ENCODE results near the gene SLC2A4RG. TPM values are rescaled to one million over a fixed set of nuclear protein-coding genes. Genes with fewer than 3 reads are reported as not detected.

SLC2A4RG gene
- total and polyA plus RNA-seq, 10 donors: 27.5 to 107 (median 64.3) TPM

DNA sequence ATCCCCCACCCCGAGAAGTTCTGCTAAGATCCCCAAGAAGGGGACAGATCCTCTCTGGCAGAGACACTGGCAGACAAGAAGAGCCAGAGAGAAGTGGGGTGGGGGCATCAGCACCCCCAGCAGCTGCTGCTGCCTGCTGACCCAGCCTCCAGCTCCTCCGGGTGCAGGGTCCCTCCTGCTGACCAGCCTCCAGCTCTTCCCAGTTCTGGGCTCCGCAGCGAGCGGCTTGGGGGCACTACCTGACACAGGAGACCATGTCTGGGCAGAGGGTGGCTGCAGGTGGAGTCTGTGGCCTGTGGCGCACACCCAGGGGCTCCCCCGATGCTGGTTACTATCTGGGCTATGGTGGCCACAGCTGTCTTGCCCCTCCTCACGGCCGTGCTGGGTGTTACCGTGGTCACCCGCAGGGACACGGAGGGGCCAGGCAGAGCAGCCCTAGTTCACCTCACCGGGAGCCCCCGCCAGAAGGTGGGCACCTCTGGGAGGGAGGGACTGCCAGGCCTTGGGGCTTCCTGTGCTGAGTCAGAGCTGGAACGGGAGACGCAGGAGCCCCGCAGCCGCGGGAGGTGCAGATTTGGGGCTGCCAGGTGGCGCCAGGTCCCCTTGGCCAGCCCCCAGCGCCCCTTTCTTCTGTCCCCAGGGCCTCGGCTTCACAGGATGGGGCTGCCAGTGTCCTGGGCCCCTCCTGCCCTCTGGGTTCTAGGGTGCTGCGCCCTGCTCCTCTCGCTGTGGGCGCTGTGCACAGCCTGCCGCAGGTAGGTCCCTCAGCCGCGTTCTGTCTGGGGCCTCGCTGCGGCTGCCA lies 2.5 kb upstream of the SLC2A4RG start:
- peak overlapping the region in 7 of 8 donors; percentile 44 to 87 (median 84) for H3K27ac ChIP-seq
- TF ChIP-seq POLR2A (IDR thresholded peaks at IDR 0.05) (no peak), POLR2AphosphoS5 (IDR thresholded peaks at IDR 0.05) (peak in 2 of 3 donors; percentile 59 to 71)
- DNase-seq: peak; percentile 89
- peak overlapping the region; percentile 37 to 90 (median 54) for H3K4me3 ChIP-seq
- intact Hi-C loops (cut with DNase I; ENCODE audit: low total_unique reads): no loop called here
- WGBS, 5 donors: 16 to 26% (median 20%) methylated on average over 22 to 30 of the region's 30 CpGs
- H3K36me3 ChIP-seq: peaks cover 0 to 52% (median 37%) of the 10 kb centered on the region in 6 donors
- no peaks in the 10 kb centered on the region for H3K9me3 ChIP-seq
- peaks cover 45 to 68% (median 60%) of the 10 kb centered on the region in 6 donors for H3K4me1 ChIP-seq
- H3K27me3 ChIP-seq (replicated peaks in 1 of 7): peaks cover 0 to 19% (median 0%) of the 10 kb centered on the region in 7 donors

DNA sequence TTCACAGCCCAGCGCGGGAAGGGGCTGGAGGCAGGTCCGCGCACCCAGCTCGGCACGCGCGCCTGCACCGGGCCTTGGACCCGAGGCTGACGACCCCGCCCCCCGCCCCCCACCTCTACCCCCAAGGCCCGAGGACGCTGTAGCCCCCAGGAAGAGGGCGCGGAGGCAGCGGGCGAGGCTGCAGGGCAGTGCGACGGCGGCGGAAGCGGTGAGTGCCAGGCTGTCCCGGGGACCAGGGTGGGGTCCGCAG lies 2.0 kb upstream of the SLC2A4RG start:
- Histone ChIP-seq H3K4me1 (peaks cover 45 to 73% (median 64%) of the 10 kb centered on the region in 6 donors), H3K9me3 (no peaks in the 10 kb centered on the region), H3K27ac (peak overlapping the region in 7 of 8 donors; percentile 44 to 87 (median 84)), H3K4me3 (peak overlapping the region; percentile 37 to 90 (median 54)), H3K36me3 (peaks cover 0 to 57% (median 42%) of the 10 kb centered on the region in 6 donors), H3K27me3 (replicated peaks in 1 of 7) (peaks cover 0 to 19% (median 0%) of the 10 kb centered on the region in 7 donors)
- intact Hi-C loops (cut with DNase I; ENCODE audit: low total_unique reads): no loop called here
- WGBS, 5 donors: 0 to 17% (median 4%) methylated on average over 2 to 26 of the region's 26 CpGs; no CpG with 5 or more reads in 1 of the 5 donors
- DNase-seq: no peak
- TF ChIP-seq POLR2A (IDR thresholded peaks at IDR 0.05): no peak
- TF ChIP-seq POLR2AphosphoS5 (IDR thresholded peaks at IDR 0.05): peak in 1 of 3 donors; percentile 15
- TF ChIP-seq, protein P1, sequence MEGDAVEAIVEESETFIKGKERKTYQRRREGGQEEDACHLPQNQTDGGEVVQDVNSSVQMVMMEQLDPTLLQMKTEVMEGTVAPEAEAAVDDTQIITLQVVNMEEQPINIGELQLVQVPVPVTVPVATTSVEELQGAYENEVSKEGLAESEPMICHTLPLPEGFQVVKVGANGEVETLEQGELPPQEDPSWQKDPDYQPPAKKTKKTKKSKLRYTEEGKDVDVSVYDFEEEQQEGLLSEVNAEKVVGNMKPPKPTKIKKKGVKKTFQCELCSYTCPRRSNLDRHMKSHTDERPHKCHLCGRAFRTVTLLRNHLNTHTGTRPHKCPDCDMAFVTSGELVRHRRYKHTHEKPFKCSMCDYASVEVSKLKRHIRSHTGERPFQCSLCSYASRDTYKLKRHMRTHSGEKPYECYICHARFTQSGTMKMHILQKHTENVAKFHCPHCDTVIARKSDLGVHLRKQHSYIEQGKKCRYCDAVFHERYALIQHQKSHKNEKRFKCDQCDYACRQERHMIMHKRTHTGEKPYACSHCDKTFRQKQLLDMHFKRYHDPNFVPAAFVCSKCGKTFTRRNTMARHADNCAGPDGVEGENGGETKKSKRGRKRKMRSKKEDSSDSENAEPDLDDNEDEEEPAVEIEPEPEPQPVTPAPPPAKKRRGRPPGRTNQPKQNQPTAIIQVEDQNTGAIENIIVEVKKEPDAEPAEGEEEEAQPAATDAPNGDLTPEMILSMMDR (IDR thresholded peaks at IDR 0.05 in 8 of 11, conservative IDR thresholded peaks at IDR 0.05 in 3 of 11): no peak

DNA sequence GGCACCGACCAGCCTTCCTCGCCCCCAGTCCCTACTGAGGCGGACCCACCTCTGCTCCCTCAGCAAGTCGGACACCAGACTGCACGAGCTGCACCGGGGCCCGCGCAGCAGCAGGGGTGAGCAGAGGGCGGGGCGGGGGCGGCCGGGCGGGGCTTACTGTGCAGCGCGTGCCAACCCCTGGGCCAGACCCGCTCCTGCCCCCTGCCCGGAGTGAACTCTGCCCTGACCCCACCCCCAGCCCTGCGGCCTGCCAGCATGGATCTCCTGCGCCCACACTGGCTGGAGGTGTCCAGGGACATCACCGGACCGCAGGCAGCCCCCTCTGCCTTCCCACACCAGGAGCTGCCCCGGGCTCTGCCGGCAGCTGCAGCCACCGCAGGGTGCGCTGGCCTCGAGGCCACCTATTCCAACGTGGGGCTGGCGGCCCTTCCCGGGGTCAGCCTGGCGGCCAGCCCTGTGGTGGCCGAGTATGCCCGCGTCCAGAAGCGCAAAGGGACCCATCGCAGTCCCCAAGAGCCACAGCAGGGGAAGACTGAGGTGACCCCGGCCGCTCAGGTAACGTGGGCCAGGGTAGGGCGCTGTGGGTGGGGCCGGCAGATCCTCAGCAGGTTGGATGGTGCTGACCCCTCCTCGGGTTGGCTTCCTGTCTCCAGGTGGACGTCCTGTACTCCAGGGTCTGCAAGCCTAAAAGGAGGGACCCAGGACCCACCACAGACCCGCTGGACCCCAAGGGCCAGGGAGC lies 1.5 kb upstream of the SLC2A4RG start:
- Histone ChIP-seq H3K36me3 (peaks cover 0 to 59% (median 46%) of the 10 kb centered on the region in 6 donors), H3K4me1 (peaks cover 45 to 78% (median 67%) of the 10 kb centered on the region in 6 donors), H3K27ac (peak overlapping the region in 5 of 8 donors; percentile 84 to 87 (median 87)), H3K27me3 (replicated peaks in 1 of 7) (peaks cover 0 to 19% (median 0%) of the 10 kb centered on the region in 7 donors), H3K9me3 (no peaks in the 10 kb centered on the region), H3K4me3 (peak overlapping the region; percentile 37 to 90 (median 54))
- DNase-seq: peak; percentile 88
- intact Hi-C loops (cut with DNase I; ENCODE audit: low total_unique reads): no loop called here
- TF ChIP-seq, protein P1 (IDR thresholded peaks at IDR 0.05 in 8 of 11, conservative IDR thresholded peaks at IDR 0.05 in 3 of 11): no peak
- TF ChIP-seq POLR2AphosphoS5 (IDR thresholded peaks at IDR 0.05) (peak in 2 of 3 donors; percentile 25 to 50), POLR2A (IDR thresholded peaks at IDR 0.05) (no peak)
- 11 to 34% (median 21%) methylated on average over 8 to 43 of the region's 43 CpGs for WGBS, 5 donors

DNA sequence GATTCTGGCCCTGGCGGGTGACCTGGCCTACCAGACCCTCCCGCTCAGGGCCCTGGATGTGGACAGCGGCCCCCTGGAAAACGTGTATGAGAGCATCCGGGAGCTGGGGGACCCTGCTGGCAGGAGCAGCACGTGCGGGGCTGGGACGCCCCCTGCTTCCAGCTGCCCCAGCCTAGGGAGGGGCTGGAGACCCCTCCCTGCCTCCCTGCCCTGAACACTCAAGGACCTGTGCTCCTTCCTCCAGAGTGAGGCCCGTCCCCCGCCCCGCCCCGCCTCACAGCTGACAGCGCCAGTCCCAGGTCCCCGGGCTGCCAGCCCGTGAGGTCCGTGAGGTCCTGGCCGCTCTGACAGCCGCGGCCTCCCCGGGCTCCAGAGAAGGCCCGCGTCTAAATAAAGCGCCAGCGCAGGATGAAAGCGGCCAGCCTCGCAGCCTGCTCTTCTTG lies 868 bp upstream of the SLC2A4RG start:
- WGBS, 5 donors: 20 to 32% (median 24%) methylated on average over 8 to 26 of the region's 26 CpGs
- Histone ChIP-seq H3K36me3 (peaks cover 0 to 59% (median 45%) of the 10 kb centered on the region in 6 donors), H3K4me3 (peak overlapping the region in 7 of 8 donors; percentile 36 to 90 (median 56)), H3K27ac (peak overlapping the region; percentile 72 to 87 (median 84)), H3K9me3 (no peaks in the 10 kb centered on the region), H3K4me1 (peaks cover 45 to 84% (median 70%) of the 10 kb centered on the region in 6 donors), H3K27me3 (replicated peaks in 1 of 7) (peaks cover 0 to 19% (median 0%) of the 10 kb centered on the region in 7 donors)
- no peak for TF ChIP-seq POLR2A (IDR thresholded peaks at IDR 0.05)
- TF ChIP-seq POLR2AphosphoS5 (IDR thresholded peaks at IDR 0.05): no peak
- TF ChIP-seq, protein P1 (IDR thresholded peaks at IDR 0.05 in 8 of 11, conservative IDR thresholded peaks at IDR 0.05 in 3 of 11): no peak
- intact Hi-C loops (cut with DNase I; ENCODE audit: low total_unique reads): no loop called here
- DNase-seq: peak; percentile 92

All from spleen (tissue), 11 donors.